HUES64 (cell line): ENCODE data around the gene IPO13.

ENCODE experiments used
- H3K27ac ChIP-seq: 2 replicates; pipeline ENCODE4 v1.7.0; 2013; ENCODE audit warnings: low read depth, low read length, inconsistent platforms
- H3K27me3 ChIP-seq: 2 replicates; pipeline ENCODE4 v1.6.1; 2013; ENCODE audit warnings: mild to moderate bottlenecking, low read length; ENCODE audit not compliant: insufficient read depth
- H3K36me3 ChIP-seq: 2 replicates; pipeline ENCODE4 v1.6.1; 2013; ENCODE audit warnings: mild to moderate bottlenecking, low read length; ENCODE audit not compliant: insufficient read depth
- H3K4me1 ChIP-seq: 2 replicates; pipeline ENCODE4 v1.6.1; 2013; ENCODE audit warnings: mild to moderate bottlenecking, low read length, moderate library complexity; ENCODE audit not compliant: insufficient read depth
- H3K4me3 ChIP-seq: 2 replicates; pipeline ENCODE4 v1.5.1; 2013; ENCODE audit warnings: mild to moderate bottlenecking, low read length, moderate library complexity
- H3K9ac ChIP-seq: 2 replicates; pipeline ENCODE4 v1.6.1; 2013; ENCODE audit warnings: mild to moderate bottlenecking, low read depth, low read length
- H3K9me3 ChIP-seq: 2 replicates; pipeline ENCODE4 v1.6.1; 2013; ENCODE audit warnings: low read depth, low read length; ENCODE audit not compliant: insufficient read depth
- WGBS: fragments of 150-250, 120-280 bp; methylation state at CpG from one replicate; pipeline ENCODE4 v1.1.7; 2013; ENCODE audit warnings: missing lambda C conversion rate; 5-methylcytosine and 5-hydroxymethylcytosine counted together

The IPO13 gene

GRCh38 chr1:43969746-43970466 is 23.2 kb downstream of the IPO13 start, which contains the start of gene DPH2:
Gene DPH2, plus strand, starts transcription at chr1:43970010. Its CDS starts 166 bp downstream, at chr1:43970176.
- Histone ChIP-seq H3K27me3 (no peaks in the 10 kb centered on the region), H3K4me3 (peak within 1 kb of the TSS; percentile 84), H3K4me1 (0 out of 2 replicates have a peak, but pooled peaks cover 9% of the 10 kb centered on the region), H3K9ac (peak within 1 kb of the TSS; percentile 72), H3K36me3 (peaks cover 26% of the 10 kb centered on the region), H3K27ac (no peak within 1 kb of the TSS), H3K9me3 (no peaks in the 10 kb centered on the region)
- WGBS, result 2% methylated on average over 39 of the region's 47 CpGs

GRCh38 chr1:43970502-43970901 is 23.8 kb downstream of the IPO13 start:
- peaks cover 26% of the 10 kb centered on the region for H3K36me3 ChIP-seq
- peak overlapping the region; percentile 72 for H3K9ac ChIP-seq
- H3K27me3 ChIP-seq, result no peaks in the 10 kb centered on the region
- WGBS, result 52% methylated on average over 5 of the region's 5 CpGs
- peak overlapping the region; percentile 84 for H3K4me3 ChIP-seq
- 0 out of 2 replicates have a peak, but pooled peaks cover 9% of the 10 kb centered on the region for H3K4me1 ChIP-seq
- no peak overlapping the region for H3K27ac ChIP-seq
- no peaks in the 10 kb centered on the region for H3K9me3 ChIP-seq

- Histone ChIP-seq H3K9me3 (no peaks in the 10 kb centered on the region), H3K9ac (no peak overlapping the region), H3K27ac (no peak overlapping the region), H3K36me3 (peaks cover 26% of the 10 kb centered on the region), H3K4me3 (peak overlapping the region; percentile 84), H3K27me3 (no peaks in the 10 kb centered on the region), H3K4me1 (peaks cover 12% of the 10 kb centered on the region; the same call in 1 of the 2 replicates)
- 96% methylated on average over 9 of the region's 9 CpGs for WGBS
Observed at GRCh38 chr1:43970911-43971310, 24.2 kb downstream of the IPO13 start.

- peaks cover 31% of the 10 kb centered on the region for H3K36me3 ChIP-seq
- H3K4me3 ChIP-seq, result no peak overlapping the region
- 96% methylated on average over 17 of the region's 17 CpGs for WGBS
Observed at GRCh38 chr1:43971336-43971980, 24.7 kb downstream of the IPO13 start.

GRCh38 chr1:43973981-43974442 is 27.3 kb downstream of the IPO13 start:
- Histone ChIP-seq H3K9me3 (no peaks in the 10 kb centered on the region), H3K27ac (no peak overlapping the region; the same call in 1 of the 2 replicates), H3K9ac (peak overlapping the region; percentile 83), H3K27me3 (no peaks in the 10 kb centered on the region), H3K4me3 (peak overlapping the region; percentile 73), H3K36me3 (peaks cover 49% of the 10 kb centered on the region), H3K4me1 (peaks cover 19% of the 10 kb centered on the region; the same call in 1 of the 2 replicates)
- 40% methylated on average over 9 of the region's 9 CpGs for WGBS

More at GRCh38 chr1:43971336-43971980, 24.7 kb downstream of the IPO13 start:
- H3K9ac ChIP-seq, result no peak overlapping the region
- no peaks in the 10 kb centered on the region for H3K27me3 ChIP-seq
- H3K4me1 ChIP-seq, result peaks cover 14% of the 10 kb centered on the region; the same call in 1 of the 2 replicates
- no peaks in the 10 kb centered on the region for H3K9me3 ChIP-seq
- H3K27ac ChIP-seq, result no peak overlapping the region

GRCh38 chr1:43974443-43975248 is 27.9 kb downstream of the IPO13 start, which contains the start of gene ATP6V0B:
Gene ATP6V0B, plus strand, starts transcription at chr1:43974960. Its CDS starts 81 bp downstream, at chr1:43975041.
- peak within 1 kb of the TSS; percentile 88 for H3K27ac ChIP-seq
- WGBS, result under 1% methylated on average over 93 of the region's 93 CpGs
- peaks cover 19% of the 10 kb centered on the region; the same call in 1 of the 2 replicates for H3K4me1 ChIP-seq
- peak within 1 kb of the TSS; percentile 83 for H3K9ac ChIP-seq
- H3K36me3 ChIP-seq, result peaks cover 49% of the 10 kb centered on the region
- H3K9me3 ChIP-seq, result no peaks in the 10 kb centered on the region
- no peaks in the 10 kb centered on the region for H3K27me3 ChIP-seq
- peak within 1 kb of the TSS; percentile 73 for H3K4me3 ChIP-seq

GRCh38 chr1:43975249-43975961 is 28.7 kb downstream of the IPO13 start:
- Histone ChIP-seq H3K27me3 (no peaks in the 10 kb centered on the region), H3K9ac (peak overlapping the region; percentile 83), H3K9me3 (no peaks in the 10 kb centered on the region), H3K27ac (peak overlapping the region; percentile 88), H3K4me1 (peaks cover 25% of the 10 kb centered on the region; the same call in 1 of the 2 replicates), H3K36me3 (peaks cover 49% of the 10 kb centered on the region), H3K4me3 (peak overlapping the region; percentile 73)
- 2% methylated on average over 34 of the region's 34 CpGs for WGBS

GRCh38 chr1:43976045-43976444 is 29.3 kb downstream of the IPO13 start:
- WGBS, result 94% methylated on average over 4 of the region's 4 CpGs
- H3K9ac ChIP-seq, result no peak overlapping the region
- peaks cover 20% of the 10 kb centered on the region; the same call in 1 of the 2 replicates for H3K4me1 ChIP-seq
- peak overlapping the region; percentile 73 for H3K4me3 ChIP-seq
- no peaks in the 10 kb centered on the region for H3K27me3 ChIP-seq
- H3K9me3 ChIP-seq, result no peaks in the 10 kb centered on the region
- no peak overlapping the region for H3K27ac ChIP-seq
- peaks cover 46% of the 10 kb centered on the region for H3K36me3 ChIP-seq

GRCh38 chr1:43976890-43977289 is 30.1 kb downstream of the IPO13 start:
- no peak overlapping the region for H3K4me3 ChIP-seq
- peaks cover 45% of the 10 kb centered on the region for H3K36me3 ChIP-seq
- H3K9ac ChIP-seq, result no peak overlapping the region

More at GRCh38 chr1:43976890-43977289, 30.1 kb downstream of the IPO13 start:
- WGBS, result 94% methylated on average over 8 of the region's 8 CpGs
- Histone ChIP-seq H3K4me1 (peaks cover 20% of the 10 kb centered on the region; the same call in 1 of the 2 replicates), H3K9me3 (no peaks in the 10 kb centered on the region), H3K27ac (no peak overlapping the region), H3K27me3 (no peaks in the 10 kb centered on the region)
